ENCODE data around the gene JPH2. TPM values are rescaled to one million over a fixed set of nuclear protein-coding genes. Genes with fewer than 3 reads are reported as not detected.

The JPH2 gene
- total and polyA plus RNA-seq, 2 experiments from 2014 or later = 0.16 to 1.1 TPM

- no peaks in the 10 kb centered on the region for H3K9me2 ChIP-seq (ENCODE audit: insufficient read depth)
- H3K4me2 ChIP-seq = no peak overlapping the region
- H3F3A ChIP-seq (replicated peaks; ENCODE audit: low read depth) = no peaks in the 10 kb centered on the region
- no peaks in the 10 kb centered on the region; the same call in 2 of the 3 replicates for H3K36me3 Mint-ChIP-seq (ENCODE audit: low read depth)
- peaks cover 8% of the 10 kb centered on the region for H3K79me2 ChIP-seq (replicated peaks; ENCODE audit: insufficient read depth)
- no peaks in the 10 kb centered on the region for H3K36me3 ChIP-seq (ENCODE audit: insufficient read depth)
- no peaks in the 10 kb centered on the region for H3K27me3 ChIP-seq (ENCODE audit: insufficient read depth)
- 0 out of 2 replicates have a peak, but pooled peaks cover 3% of the 10 kb centered on the region for H3K4me1 ChIP-seq (ENCODE audit: insufficient read depth)
- H3K9me3 Mint-ChIP-seq = no peaks in the 10 kb centered on the region
- H3K4me1 Mint-ChIP-seq = peaks cover 35% of the 10 kb centered on the region
- no peak overlapping the region for H3K27ac ChIP-seq (ENCODE audit: low read depth)
- ATAC-seq (peak; percentile 24), DNase-seq (ENCODE audit: low spot score) (peak; percentile 81)
- peak overlapping the region; percentile 6 for H3K27ac Mint-ChIP-seq
- H3K4me3 Mint-ChIP-seq = no peak overlapping the region
- H2AFZ ChIP-seq = no peak overlapping the region
- peaks cover 13% of the 10 kb centered on the region for H3K27me3 Mint-ChIP-seq (ENCODE audit: insufficient read depth, low read depth, poor library complexity)
- peaks cover 4% of the 10 kb centered on the region; the same call in 1 of the 2 replicates for H4K20me1 ChIP-seq (replicated peaks; ENCODE audit: insufficient read depth)
- TF ChIP-seq POLR2AphosphoS5 (IDR thresholded peaks at IDR 0.05; ENCODE audit: low read depth) = no peak
- peak; percentile 88 to 89 for TF ChIP-seq CTCF (conservative IDR thresholded peaks at IDR 0.05; ENCODE audit: low read depth in 2 of 2)
- TF ChIP-seq EZH2 (IDR thresholded peaks at IDR 0.05; ENCODE audit: low read depth, unreplicated experiment) = no peak
- H3K4me3 ChIP-seq = no peak overlapping the region
Observed at GRCh38 chr20:44215125-44215524, 28.1 kb upstream of the JPH2 start.

GRCh38 chr20:44212792-44213191, 25.8 kb upstream of the JPH2 start:
- H3K4me1 Mint-ChIP-seq = peaks cover 38% of the 10 kb centered on the region; the same call in 2 of the 3 replicates
- H3K27me3 Mint-ChIP-seq (ENCODE audit: insufficient read depth, low read depth, poor library complexity) = peaks cover 16% of the 10 kb centered on the region
- H3K36me3 Mint-ChIP-seq (ENCODE audit: low read depth) = no peaks in the 10 kb centered on the region; the same call in 2 of the 3 replicates
- Histone ChIP-seq H3K9me2 (ENCODE audit: insufficient read depth) (no peaks in the 10 kb centered on the region), H3K4me1 (ENCODE audit: insufficient read depth) (peaks cover 15% of the 10 kb centered on the region), H4K20me1 (replicated peaks; ENCODE audit: insufficient read depth) (peaks cover 18% of the 10 kb centered on the region), H3K4me3 (no peak overlapping the region), H3K27ac (ENCODE audit: low read depth) (no peak overlapping the region), H3K79me2 (replicated peaks; ENCODE audit: insufficient read depth) (peaks cover 32% of the 10 kb centered on the region), H3K36me3 (ENCODE audit: insufficient read depth) (no peaks in the 10 kb centered on the region), H3F3A (replicated peaks; ENCODE audit: low read depth) (no peaks in the 10 kb centered on the region), H3K27me3 (ENCODE audit: insufficient read depth) (no peaks in the 10 kb centered on the region), H2AFZ (no peak overlapping the region), H3K4me2 (no peak overlapping the region)
- no peak for ATAC-seq
- H3K9me3 Mint-ChIP-seq = no peaks in the 10 kb centered on the region; the same call in 2 of the 3 replicates
- no peak overlapping the region for H3K4me3 Mint-ChIP-seq
- H3K27ac Mint-ChIP-seq = no peak overlapping the region
- DNase-seq (ENCODE audit: low spot score) = no peak
- TF ChIP-seq ZNF331 (CRISPR knock-in tag; IDR thresholded peaks at IDR 0.05; ENCODE audit: low read depth) (no peak), EZH2phosphoT487 (IDR thresholded peaks at IDR 0.05; ENCODE audit: unreplicated experiment) (no peak), JUNB (IDR thresholded peaks at IDR 0.05; ENCODE audit: unreplicated experiment) (no peak), CTCF (conservative IDR thresholded peaks at IDR 0.05; ENCODE audit: low read depth in 2 of 2) (no peak), ZNF462 (CRISPR knock-in tag; IDR thresholded peaks at IDR 0.05) (no peak), ZNF114 (CRISPR knock-in tag; IDR thresholded peaks at IDR 0.05) (no peak), ETS1 (IDR thresholded peaks at IDR 0.05) (no peak)

Data from GM23338 (cell line).